Brain microvascular endothelial cell (primary cell): ENCODE measurements around the gene TSEN15.

Source experiments
- DNase-seq: peaks from one replicate; pipeline ENCODE4 v3.0.0-alpha.2; 2020
- H3K27ac ChIP-seq: fragments of 250-450 bp; sonication (Bioruptor Pico); 2 replicates; pipeline ENCODE4 v1.5.1; 2020; ENCODE audit warnings: mild to moderate bottlenecking, moderate library complexity
- H3K27me3 ChIP-seq: fragments of 250-450 bp; sonication (Bioruptor Pico); replicated peaks from 2 replicates; pipeline ENCODE4 v1.5.1; 2020; ENCODE audit warnings: mild to moderate bottlenecking
- H3K36me3 ChIP-seq: fragments of 250-450 bp; sonication (Bioruptor Pico); replicated peaks from 2 replicates; pipeline ENCODE4 v1.5.1; 2020; ENCODE audit warnings: mild to moderate bottlenecking
- H3K4me3 ChIP-seq: 2 replicates; pipeline ENCODE4 v1.5.1; 2011; ENCODE audit warnings: low read depth, mild to moderate bottlenecking, control low read depth, low read length, moderate library complexity
- in situ Hi-C: cut with HindIII; loops from 2 replicates; pipeline ENCODE4 v1.10.0; 2017; ENCODE audit warnings: low sequenced_read_pairs, low pct_ligation_motif_present
- TF ChIP-seq, protein P1 (sequence below): IDR thresholded peaks from 2 replicates; pipeline ENCODE4 v1.5.1; 2011; ENCODE audit warnings: low read depth, mild to moderate bottlenecking, moderate library complexity, low read length, control low read depth, inconsistent platforms; ENCODE audit errors: missing control alignments

The TSEN15 gene

DNA sequence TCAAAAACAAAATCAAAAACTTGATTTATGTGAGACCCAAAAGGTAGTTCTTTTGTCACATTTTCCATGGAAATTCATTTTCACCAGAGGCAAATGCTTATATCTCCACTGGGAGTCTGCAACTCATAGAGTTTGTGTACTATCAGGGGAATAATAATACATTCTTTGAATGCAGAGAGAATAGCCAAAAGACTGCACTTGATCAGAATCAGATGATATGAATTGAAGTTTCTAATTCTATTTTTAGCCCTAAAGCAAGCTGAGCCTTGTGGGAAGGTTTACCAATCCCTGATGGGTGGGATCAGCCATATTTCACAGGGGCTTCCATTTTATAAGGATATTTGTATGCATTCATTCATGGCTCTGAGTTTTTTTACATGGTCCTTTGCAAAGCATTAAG is 49.6 kb downstream of the TSEN15 start:
- in situ Hi-C loops: no loop called here
- no peaks in the 10 kb centered on the region for H3K27me3 ChIP-seq
- TF ChIP-seq, protein P1, sequence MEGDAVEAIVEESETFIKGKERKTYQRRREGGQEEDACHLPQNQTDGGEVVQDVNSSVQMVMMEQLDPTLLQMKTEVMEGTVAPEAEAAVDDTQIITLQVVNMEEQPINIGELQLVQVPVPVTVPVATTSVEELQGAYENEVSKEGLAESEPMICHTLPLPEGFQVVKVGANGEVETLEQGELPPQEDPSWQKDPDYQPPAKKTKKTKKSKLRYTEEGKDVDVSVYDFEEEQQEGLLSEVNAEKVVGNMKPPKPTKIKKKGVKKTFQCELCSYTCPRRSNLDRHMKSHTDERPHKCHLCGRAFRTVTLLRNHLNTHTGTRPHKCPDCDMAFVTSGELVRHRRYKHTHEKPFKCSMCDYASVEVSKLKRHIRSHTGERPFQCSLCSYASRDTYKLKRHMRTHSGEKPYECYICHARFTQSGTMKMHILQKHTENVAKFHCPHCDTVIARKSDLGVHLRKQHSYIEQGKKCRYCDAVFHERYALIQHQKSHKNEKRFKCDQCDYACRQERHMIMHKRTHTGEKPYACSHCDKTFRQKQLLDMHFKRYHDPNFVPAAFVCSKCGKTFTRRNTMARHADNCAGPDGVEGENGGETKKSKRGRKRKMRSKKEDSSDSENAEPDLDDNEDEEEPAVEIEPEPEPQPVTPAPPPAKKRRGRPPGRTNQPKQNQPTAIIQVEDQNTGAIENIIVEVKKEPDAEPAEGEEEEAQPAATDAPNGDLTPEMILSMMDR: no peak

DNA sequence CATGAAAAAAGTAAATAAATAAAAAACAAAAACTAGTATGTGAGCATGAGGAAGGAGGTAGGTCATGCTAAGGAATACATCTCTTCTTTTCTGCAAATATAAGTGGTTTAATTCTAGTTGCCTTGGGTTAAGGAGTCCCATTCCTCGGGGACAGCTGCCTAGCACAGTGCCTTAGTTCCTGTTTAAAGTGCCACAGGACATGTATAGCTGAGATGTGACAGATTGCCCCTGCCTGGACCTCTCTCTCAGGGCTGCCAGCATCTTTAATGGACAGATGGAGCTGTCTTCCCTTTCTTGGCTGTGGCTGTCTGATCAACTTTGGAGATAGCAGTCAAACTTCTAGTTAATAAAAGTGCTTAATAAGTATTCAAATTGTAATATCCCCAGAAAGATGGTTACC is 50.0 kb downstream of the TSEN15 start:
- in situ Hi-C loops: no loop called here
- Histone ChIP-seq H3K36me3 (no peaks in the 10 kb centered on the region), H3K4me3 (no peak overlapping the region), H3K27ac (no peak overlapping the region), H3K27me3 (no peaks in the 10 kb centered on the region)
- TF ChIP-seq, protein P1: no peak
- DNase-seq: no peak

More for the DNA sequence above, 49.6 kb downstream of the TSEN15 start:
- Histone ChIP-seq H3K4me3 (no peak overlapping the region), H3K36me3 (no peaks in the 10 kb centered on the region), H3K27ac (no peak overlapping the region)
- DNase-seq: no peak

DNA sequence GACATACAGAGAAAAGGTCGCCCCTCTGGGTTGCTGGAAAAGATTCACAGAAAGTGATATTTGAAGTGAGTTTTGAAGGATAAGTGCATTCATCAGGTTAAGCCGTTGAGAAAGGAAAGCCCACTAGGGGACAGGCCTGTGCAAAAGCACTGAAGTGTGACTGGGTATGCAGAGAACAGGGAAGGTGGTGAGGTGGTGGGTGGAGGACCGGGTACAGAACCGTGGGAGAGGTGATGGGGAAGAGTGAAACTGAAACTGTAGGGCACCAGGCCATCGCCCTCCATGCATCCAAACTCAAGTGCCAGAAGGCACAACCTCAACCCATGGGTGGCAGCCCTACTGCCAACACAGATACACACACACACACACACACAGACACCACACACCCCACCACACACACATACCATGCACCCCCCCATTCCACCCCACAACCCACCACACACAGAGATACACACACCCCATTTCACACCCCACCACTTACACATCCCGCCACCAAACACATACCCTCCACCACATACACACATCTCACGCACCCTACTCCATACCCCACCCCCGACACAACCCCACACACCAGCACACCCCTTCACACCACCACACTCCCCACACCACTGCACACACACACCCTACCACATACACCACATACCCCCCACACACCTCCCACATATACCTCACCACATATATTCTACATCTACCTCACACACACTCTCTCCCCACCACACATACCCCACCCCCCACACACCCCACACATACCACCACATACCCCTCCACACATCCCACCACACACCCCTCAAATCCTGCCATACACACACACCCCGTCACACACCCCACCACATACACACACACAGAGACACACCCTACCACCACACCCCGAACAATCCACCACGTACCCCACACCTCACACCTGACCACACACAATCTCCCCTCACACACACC is 59.0 kb downstream of the TSEN15 start:
- H3K4me3 ChIP-seq: no peak overlapping the region
- TF ChIP-seq, protein P1: peak; percentile 34
- in situ Hi-C loops: no loop called here
- H3K27ac ChIP-seq: no peak overlapping the region
- H3K27me3 ChIP-seq: no peaks in the 10 kb centered on the region
- no peak for DNase-seq
- H3K36me3 ChIP-seq: no peaks in the 10 kb centered on the region

DNA sequence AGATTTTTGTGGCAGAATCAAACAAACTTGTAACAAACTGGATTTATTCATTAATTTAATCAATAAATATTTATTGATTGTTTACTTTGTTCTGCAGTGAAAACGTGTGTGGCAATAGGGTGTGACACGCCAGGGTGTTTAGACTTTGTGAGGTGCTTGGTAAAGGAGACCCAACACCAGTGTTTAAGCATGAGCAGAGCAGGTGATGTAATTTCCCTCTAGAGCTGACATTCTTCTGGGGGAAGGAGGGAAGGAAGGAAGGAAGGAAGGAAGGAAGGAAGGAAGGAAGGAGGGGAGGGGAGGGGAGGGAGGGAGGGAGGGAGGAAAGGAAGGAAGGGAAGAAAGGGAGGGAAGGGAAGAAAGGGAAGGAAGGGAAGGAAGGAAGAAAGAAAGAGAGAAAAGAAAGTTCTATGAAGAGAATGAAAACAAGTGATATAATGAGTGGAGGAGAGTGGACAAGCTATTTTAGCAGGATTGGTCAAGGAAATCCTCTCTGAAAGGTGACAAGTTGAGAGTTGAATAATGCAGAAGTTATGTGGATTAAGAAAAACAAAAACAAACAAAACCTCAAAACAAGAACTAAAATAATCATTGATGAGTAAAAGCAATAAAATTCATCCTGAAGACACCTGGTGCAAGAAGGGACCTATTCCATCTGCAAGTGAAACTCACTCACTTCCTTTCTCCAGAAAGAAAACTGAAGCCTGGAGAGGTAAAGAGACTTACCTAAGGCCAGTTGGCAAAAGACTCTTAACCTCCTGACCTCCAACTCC is 60.8 kb downstream of the TSEN15 start:
- Histone ChIP-seq H3K36me3 (no peaks in the 10 kb centered on the region), H3K27ac (no peak overlapping the region), H3K4me3 (no peak overlapping the region), H3K27me3 (no peaks in the 10 kb centered on the region)
- TF ChIP-seq, protein P1: no peak
- in situ Hi-C loops: no loop called here
- no peak for DNase-seq

DNA sequence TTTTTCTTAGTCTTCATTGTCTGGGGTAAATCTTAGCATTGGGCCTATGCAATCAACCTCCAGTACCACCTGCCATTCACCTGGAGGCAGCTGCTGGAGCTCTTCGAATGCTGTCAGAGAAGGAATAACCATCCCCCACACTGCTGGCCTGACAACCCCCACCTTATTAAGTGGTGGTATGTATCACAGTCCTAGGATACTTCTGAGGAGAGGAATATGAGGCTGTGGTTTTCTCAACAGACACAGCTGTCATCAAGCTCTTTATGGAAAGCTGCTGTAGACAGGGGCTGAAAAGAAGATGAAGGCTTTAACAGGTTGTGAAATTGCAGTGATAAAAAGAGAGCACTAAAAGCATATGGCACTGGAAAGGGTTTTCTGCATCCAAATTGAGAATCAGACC is 61.7 kb downstream of the TSEN15 start:
- H3K27me3 ChIP-seq: no peaks in the 10 kb centered on the region
- in situ Hi-C loops: no loop called here
- TF ChIP-seq, protein P1: no peak
- no peak overlapping the region for H3K4me3 ChIP-seq
- H3K27ac ChIP-seq: no peak overlapping the region
- H3K36me3 ChIP-seq: no peaks in the 10 kb centered on the region
- no peak for DNase-seq
